AG09309 (cell line): ENCODE measurements around the gene CXCL14.

Source experiments
- DNase-seq: peaks from one replicate; pipeline ENCODE4 v3.0.0-alpha.2; 2010; ENCODE audit warnings: low read depth
- H3K4me3 ChIP-seq: 2 replicates; pipeline ENCODE4 v1.5.1; 2011; ENCODE audit warnings: mild to moderate bottlenecking, low read depth, low read length, moderate library complexity; ENCODE audit not compliant: control insufficient read depth
- CTCF ChIP-seq: IDR thresholded peaks from 2 replicates; pipeline ENCODE4 v1.5.1; 2011; ENCODE audit warnings: mild to moderate bottlenecking, low read depth, low read length, inconsistent platforms; ENCODE audit not compliant: insufficient read depth, control insufficient read depth; ENCODE audit errors: missing control alignments

Gene CXCL14

GRCh38 chr5:135598691-135599395 is 20.1 kb upstream of the CXCL14 start:
- no peak overlapping the region for H3K4me3 ChIP-seq
- DNase-seq, result no peak
- no peak for TF ChIP-seq CTCF

- H3K4me3 ChIP-seq, result no peak overlapping the region
- no peak for DNase-seq
- TF ChIP-seq CTCF, result no peak
Measured at GRCh38 chr5:135596788-135597187, 18.0 kb upstream of the CXCL14 start.

GRCh38 chr5:135596157-135596763 is 17.5 kb upstream of the CXCL14 start:
- DNase-seq, result no peak
- TF ChIP-seq CTCF, result no peak
- no peak overlapping the region for H3K4me3 ChIP-seq

GRCh38 chr5:135594416-135594960 is 15.7 kb upstream of the CXCL14 start:
- TF ChIP-seq CTCF, result no peak

GRCh38 chr5:135593886-135594285 is 15.1 kb upstream of the CXCL14 start:
- no peak overlapping the region for H3K4me3 ChIP-seq
- TF ChIP-seq CTCF, result no peak
- DNase-seq, result no peak

More at GRCh38 chr5:135594416-135594960, 15.7 kb upstream of the CXCL14 start:
- DNase-seq, result no peak
- H3K4me3 ChIP-seq, result no peak overlapping the region

- H3K4me3 ChIP-seq, result no peak overlapping the region
- no peak for DNase-seq
- no peak for TF ChIP-seq CTCF
Measured at GRCh38 chr5:135593141-135593540, 14.3 kb upstream of the CXCL14 start.
